ENCODE results near the gene F7.
"Not testable (repeated sequence)": the region's sequence is repeated elsewhere in the genome, so short reads cannot be mapped to it uniquely, and the experiment has no call there.

Gene F7

DNA sequence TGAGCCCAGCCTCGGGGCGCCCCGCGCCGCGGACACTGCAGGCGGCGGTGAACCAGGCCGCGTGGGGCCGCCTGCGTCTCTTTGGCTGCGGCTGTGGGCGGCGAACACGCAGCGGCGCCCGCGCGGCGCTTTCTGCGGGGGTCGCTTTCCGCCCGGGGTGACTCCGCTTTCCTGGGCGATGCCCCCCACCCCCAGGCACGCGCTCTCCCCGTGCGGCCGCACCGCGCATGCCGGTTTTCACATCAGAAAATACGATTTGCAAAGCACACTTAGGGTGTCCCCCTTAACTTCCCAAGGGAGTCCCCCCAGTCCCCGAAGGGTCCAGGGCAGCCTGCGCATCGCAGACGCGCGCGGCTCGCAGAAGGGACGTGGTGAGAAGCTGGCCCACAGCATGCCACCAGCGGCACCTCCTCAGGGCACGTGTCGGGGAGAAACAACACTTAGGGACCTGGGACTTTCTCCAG is 5.3 kb downstream of the F7 start:
- no peak overlapping the region for H3K9ac ChIP-seq
- H3K4me2 ChIP-seq = no peak overlapping the region
- no peaks in the 10 kb centered on the region for H3K36me3 ChIP-seq (ENCODE audit: insufficient read depth)
- H3K79me2 ChIP-seq (ENCODE audit: insufficient read depth, low read depth) = no peaks in the 10 kb centered on the region
- no peak overlapping the region for H3K4me3 ChIP-seq (IDR thresholded peaks at IDR 0.05; ENCODE audit: insufficient read depth, low read depth, low read length)
- H4K20me1 ChIP-seq (ENCODE audit: insufficient read depth) = no peaks in the 10 kb centered on the region
- H3K27ac ChIP-seq = no peak overlapping the region
- no peaks in the 10 kb centered on the region; the same call in 1 of the 2 replicates for H3K27me3 ChIP-seq (ENCODE audit: insufficient read depth, low read depth)
- no peaks in the 10 kb centered on the region for H3K4me1 ChIP-seq (ENCODE audit: low read depth, poor library complexity, severe bottlenecking)
- H2AFZ ChIP-seq (ENCODE audit: low read depth) = no peak overlapping the region
- TF ChIP-seq, protein P1, sequence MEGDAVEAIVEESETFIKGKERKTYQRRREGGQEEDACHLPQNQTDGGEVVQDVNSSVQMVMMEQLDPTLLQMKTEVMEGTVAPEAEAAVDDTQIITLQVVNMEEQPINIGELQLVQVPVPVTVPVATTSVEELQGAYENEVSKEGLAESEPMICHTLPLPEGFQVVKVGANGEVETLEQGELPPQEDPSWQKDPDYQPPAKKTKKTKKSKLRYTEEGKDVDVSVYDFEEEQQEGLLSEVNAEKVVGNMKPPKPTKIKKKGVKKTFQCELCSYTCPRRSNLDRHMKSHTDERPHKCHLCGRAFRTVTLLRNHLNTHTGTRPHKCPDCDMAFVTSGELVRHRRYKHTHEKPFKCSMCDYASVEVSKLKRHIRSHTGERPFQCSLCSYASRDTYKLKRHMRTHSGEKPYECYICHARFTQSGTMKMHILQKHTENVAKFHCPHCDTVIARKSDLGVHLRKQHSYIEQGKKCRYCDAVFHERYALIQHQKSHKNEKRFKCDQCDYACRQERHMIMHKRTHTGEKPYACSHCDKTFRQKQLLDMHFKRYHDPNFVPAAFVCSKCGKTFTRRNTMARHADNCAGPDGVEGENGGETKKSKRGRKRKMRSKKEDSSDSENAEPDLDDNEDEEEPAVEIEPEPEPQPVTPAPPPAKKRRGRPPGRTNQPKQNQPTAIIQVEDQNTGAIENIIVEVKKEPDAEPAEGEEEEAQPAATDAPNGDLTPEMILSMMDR (conservative IDR thresholded peaks at IDR 0.05; ENCODE audit: low read depth, low read length) = no peak

DNA sequence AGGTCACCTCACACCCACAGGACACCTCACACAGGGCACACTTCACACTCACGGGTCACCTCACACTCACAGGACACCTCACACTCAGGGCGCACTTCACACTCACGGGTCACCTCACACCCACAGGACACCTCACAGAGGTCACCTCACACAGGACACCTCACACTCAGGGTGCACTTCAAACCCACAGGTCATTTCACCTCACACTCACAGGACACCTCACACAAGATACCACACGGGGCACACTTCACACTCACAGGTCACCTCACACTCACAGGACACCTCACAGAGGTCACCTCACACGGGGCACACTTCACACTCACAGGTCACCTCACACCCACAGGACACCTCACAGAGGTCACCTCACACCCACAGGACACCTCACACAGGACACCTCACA is 6.2 kb downstream of the F7 start:
- not testable (repeated sequence) for H4K20me1 ChIP-seq (ENCODE audit: insufficient read depth); H3K27ac ChIP-seq; H3K4me1 ChIP-seq (ENCODE audit: low read depth, poor library complexity, severe bottlenecking); H3K79me2 ChIP-seq (ENCODE audit: insufficient read depth, low read depth); H2AFZ ChIP-seq (ENCODE audit: low read depth); H3K4me3 ChIP-seq (IDR thresholded peaks at IDR 0.05; ENCODE audit: insufficient read depth, low read depth, low read length); H3K9ac ChIP-seq; H3K36me3 ChIP-seq (ENCODE audit: insufficient read depth); H3K27me3 ChIP-seq (ENCODE audit: insufficient read depth, low read depth); H3K4me2 ChIP-seq

- H4K20me1 ChIP-seq (ENCODE audit: insufficient read depth); H3K27me3 ChIP-seq (ENCODE audit: insufficient read depth, low read depth); H3K4me3 ChIP-seq (IDR thresholded peaks at IDR 0.05; ENCODE audit: insufficient read depth, low read depth, low read length); H3K4me2 ChIP-seq; H3K79me2 ChIP-seq (ENCODE audit: insufficient read depth, low read depth); H3K27ac ChIP-seq; H3K9ac ChIP-seq; H3K4me1 ChIP-seq (ENCODE audit: low read depth, poor library complexity, severe bottlenecking); H2AFZ ChIP-seq (ENCODE audit: low read depth); H3K36me3 ChIP-seq (ENCODE audit: insufficient read depth): not testable (repeated sequence)
Observed at GRCh38 chr13:113112475-113112874, 6.9 kb downstream of the F7 start.

GRCh38 chr13:113112893-113113845 is 7.6 kb downstream of the F7 start:
- no peak overlapping the region for H2AFZ ChIP-seq (ENCODE audit: low read depth)
- TF ChIP-seq, protein P1 (conservative IDR thresholded peaks at IDR 0.05; ENCODE audit: low read depth, low read length) = no peak
- no peak overlapping the region for H3K4me2 ChIP-seq

DNA sequence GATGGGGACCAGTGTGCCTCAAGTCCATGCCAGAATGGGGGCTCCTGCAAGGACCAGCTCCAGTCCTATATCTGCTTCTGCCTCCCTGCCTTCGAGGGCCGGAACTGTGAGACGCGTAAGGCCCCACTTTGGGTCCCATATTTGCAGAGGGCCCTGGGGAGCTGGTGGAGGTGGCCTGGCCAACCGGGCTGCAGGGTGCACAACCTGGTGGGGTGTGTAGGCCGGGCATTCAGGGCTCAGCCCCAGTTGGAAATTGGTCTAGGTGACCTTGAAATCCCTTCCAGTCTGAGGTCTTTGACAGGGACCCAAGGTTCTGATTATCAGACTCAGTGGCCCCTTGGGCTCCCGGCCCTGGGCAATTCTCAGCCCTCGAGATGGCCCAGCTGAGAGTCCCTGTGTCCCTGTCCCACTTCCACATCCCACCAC is 8.3 kb downstream of the F7 start:
- Histone ChIP-seq H3K27ac (no peak overlapping the region), H3K27me3 (ENCODE audit: insufficient read depth, low read depth) (no peaks in the 10 kb centered on the region; the same call in 1 of the 2 replicates), H3K9ac (no peak overlapping the region), H3K79me2 (ENCODE audit: insufficient read depth, low read depth) (no peaks in the 10 kb centered on the region), H3K36me3 (ENCODE audit: insufficient read depth) (no peaks in the 10 kb centered on the region), H3K4me3 (IDR thresholded peaks at IDR 0.05; ENCODE audit: insufficient read depth, low read depth, low read length) (no peak overlapping the region), H4K20me1 (ENCODE audit: insufficient read depth) (no peaks in the 10 kb centered on the region), H2AFZ (ENCODE audit: low read depth) (no peak overlapping the region), H3K4me1 (ENCODE audit: low read depth, poor library complexity, severe bottlenecking) (no peaks in the 10 kb centered on the region), H3K4me2 (no peak overlapping the region)
- TF ChIP-seq, protein P1 (conservative IDR thresholded peaks at IDR 0.05; ENCODE audit: low read depth, low read length) = no peak

More at GRCh38 chr13:113112893-113113845, 7.6 kb downstream of the F7 start:
- Histone ChIP-seq H3K36me3 (ENCODE audit: insufficient read depth) (no peaks in the 10 kb centered on the region), H3K27ac (no peak overlapping the region), H4K20me1 (ENCODE audit: insufficient read depth) (no peaks in the 10 kb centered on the region), H3K9ac (no peak overlapping the region), H3K27me3 (ENCODE audit: insufficient read depth, low read depth) (no peaks in the 10 kb centered on the region; the same call in 1 of the 2 replicates), H3K4me3 (IDR thresholded peaks at IDR 0.05; ENCODE audit: insufficient read depth, low read depth, low read length) (no peak overlapping the region), H3K79me2 (ENCODE audit: insufficient read depth, low read depth) (no peaks in the 10 kb centered on the region), H3K4me1 (ENCODE audit: low read depth, poor library complexity, severe bottlenecking) (no peaks in the 10 kb centered on the region)

All from KMS-11 (cell line).